ENCODE data around the gene PAPOLA.
A peak's percentile ranks its signal among the peaks of the same experiment; 100 is the strongest.

Gene PAPOLA

DNA sequence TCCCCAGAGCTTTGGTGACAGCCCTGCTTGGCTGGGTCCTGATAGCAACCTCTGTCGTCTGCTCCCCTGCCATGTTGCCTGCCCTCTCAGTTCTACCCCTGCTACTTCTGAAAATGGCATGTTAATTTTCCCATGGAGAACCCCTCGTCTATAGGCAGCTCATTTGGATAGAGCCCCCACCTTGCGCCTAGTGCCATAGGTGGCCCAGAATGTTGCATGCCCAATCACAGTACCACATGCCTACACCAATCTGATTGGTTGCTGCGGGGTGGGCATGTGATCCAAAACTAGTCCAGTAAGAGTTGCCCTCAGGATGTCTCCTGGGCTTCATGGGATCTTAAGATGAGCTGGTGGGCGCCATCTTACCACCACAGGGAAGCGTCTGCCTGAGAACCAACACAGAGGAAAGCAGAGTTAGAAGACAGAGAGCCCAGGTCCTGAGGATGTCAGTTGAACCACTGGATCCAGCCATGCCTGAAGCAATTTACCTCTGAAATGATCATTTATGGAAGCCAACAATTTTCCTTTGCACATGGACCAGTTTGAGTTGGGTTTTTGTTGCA lies 85.7 kb downstream of the PAPOLA start:
- DNase-seq = no peak

DNA sequence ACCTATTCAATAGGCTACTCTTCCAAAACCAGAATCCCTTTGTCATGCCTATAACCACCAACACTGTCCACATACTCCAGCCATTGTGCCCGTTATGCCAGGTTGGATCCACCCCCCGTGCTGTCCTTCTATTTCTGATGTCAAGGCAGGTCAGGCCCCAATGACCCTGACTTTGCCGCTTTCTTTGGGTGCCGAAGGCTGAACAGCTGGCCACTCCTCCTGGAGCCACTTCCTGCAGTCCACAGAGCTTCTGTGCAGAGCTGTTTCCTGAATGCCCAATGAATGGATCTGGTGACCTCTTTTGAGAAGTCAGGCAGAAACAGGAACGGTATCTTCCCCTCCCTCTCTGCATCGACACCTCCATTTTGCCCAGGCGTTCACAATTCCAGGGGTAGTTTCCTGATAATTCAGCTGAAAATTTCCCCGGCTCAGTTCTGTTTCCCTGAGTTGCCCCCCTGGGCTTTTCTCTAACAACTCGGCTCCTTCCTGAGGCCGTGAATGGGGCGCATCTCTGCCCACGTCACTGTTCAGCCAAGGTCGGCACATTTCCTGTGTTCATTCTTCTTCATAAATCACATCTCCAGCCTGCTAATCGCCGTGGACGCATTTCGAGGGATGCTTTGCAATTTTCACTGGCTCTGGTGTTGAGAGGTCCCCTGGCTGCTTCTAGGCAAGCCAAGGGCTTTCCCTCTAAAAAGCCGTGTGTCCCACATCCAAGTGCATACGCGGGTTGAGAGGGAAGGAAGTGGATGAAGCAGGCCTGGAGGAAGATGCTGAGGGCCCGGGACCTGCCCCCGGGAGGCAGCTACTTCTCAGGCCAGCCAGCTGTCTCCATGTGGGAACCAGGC lies 86.5 kb downstream of the PAPOLA start:
- peak; percentile 9 to 21 for DNase-seq

DNA sequence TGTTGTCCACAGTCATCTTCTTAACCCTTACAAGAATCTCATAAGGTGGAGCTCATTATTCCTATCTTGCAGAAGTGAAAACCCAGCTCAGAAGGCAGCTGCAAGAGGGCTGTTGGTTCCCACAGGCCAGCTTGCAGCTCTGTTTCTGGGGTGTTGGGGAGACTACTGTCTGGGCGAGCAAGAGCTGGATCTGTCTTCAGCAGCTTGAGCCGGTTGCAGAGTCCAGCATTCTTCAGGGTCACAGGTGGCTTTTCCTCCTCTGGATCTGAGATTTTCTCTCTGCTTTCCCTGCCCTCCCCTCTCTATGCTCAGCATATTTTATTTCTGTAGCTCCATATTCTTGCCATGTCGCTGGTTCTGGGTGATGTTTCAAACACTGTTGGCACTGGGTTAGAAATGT lies 87.4 kb downstream of the PAPOLA start:
- DNase-seq = no peak

DNA sequence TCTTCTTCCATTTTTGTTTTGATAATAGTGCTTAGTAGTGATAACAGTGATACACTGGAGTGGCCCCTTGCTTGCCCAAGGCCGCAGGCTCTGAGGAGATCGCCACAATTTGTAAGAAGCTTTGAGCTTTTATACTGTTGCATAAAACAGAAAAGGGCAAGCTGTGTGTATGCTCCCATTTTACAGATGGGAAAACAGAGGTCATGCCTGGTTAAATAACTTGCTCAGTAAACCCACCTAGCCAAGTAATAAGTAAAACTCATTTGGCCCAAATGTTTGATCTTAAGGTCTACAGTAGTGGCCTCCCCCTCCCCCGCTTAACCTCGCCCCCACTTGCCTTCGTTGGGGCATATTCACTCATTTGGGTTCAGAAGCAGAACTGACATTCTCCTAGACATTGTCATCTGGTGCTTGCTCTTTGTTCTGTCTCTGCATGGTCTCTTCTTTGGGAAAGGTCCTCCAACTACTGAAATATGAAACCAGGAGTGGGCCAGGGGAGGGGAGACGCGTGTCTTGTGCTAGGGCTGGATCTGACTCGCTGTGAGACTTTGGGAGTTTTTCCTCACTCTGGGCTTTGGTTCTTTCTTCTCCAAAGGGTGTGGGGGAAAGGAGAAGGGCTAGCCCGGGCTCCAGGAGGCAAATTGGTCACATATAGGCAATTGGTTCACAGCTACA lies 88.1 kb downstream of the PAPOLA start:
- DNase-seq = no peak

DNA sequence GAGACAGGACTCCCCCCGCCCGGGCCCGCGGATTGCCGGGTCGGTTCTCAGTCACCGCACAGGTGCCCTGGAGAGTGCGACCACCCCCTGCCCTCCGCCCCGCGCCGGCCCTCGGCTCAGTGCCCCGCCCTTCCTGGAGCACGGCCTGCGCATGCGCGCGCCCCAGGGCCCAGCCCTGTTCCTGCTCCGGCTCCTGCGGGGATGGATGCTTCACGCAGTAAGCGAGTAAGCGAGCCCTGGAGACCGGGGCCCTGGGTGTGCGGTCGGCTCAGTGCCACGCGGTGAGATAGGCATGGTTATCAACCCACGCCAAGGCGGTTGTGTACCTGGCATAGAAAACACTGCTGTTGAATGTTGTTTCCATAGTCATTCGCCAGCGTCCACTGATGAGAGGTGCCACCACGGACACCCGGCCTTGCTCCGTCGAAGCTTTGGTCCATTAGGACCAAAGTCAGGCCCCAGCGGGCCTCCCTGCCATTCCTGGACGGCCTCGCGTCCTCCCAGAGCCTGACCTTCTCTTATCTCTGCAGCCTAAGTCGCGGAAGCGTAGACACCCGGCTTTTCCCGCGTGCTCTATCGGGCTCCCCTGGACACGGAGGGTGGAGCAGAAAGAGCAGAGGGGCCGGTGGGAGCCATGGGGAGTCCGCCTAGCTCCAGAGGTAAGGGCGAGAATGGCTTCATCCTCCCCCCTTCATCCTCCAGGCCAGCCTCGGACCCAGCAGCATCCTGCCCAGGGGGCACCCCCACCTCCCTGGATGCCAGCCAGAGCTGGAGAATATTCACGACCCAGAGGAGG lies 90.6 kb downstream of the PAPOLA start:
- peak; percentile 13 to 47 for DNase-seq

DNA sequence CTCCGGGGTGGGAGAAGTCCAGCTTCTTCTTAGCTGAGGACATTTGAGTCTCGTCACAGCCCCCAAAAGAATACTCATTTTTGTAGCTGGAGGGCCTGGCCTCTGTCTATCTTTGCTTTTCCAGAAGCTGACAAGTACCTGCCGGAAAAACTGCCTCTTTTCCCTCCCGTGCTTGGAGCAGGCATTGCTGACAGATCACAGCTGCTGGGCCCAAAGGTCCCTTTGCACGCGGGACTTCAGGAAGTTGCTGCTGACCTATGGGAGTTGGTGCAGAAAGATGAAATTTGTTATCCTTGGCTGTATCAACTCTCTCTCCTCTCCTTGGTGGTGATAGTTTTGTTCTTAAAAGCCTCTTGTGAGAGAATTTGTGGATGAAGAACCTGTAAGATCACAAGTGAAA lies 92.8 kb downstream of the PAPOLA start:
- no peak for DNase-seq

DNA sequence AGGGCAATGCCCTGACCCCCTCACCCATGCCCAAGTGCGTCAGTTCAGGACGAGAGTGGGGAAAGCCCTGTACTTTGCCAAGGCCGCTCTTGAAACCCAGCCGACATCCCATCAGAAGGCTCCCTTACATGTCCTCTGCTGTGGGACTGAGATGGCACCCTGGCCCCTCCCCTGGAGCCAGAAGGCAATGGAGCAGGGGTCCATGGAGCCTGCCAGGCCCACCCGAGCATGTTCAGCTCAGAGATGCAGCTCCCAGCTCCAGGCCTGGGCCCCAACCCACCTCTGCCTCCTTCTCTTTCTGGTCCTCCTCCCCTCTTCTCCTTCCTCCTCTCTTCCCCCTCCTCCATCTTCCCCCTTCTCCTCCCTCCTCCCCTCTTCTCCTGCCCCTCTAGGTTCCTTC lies 95.5 kb downstream of the PAPOLA start:
- DNase-seq = no peak

DNA sequence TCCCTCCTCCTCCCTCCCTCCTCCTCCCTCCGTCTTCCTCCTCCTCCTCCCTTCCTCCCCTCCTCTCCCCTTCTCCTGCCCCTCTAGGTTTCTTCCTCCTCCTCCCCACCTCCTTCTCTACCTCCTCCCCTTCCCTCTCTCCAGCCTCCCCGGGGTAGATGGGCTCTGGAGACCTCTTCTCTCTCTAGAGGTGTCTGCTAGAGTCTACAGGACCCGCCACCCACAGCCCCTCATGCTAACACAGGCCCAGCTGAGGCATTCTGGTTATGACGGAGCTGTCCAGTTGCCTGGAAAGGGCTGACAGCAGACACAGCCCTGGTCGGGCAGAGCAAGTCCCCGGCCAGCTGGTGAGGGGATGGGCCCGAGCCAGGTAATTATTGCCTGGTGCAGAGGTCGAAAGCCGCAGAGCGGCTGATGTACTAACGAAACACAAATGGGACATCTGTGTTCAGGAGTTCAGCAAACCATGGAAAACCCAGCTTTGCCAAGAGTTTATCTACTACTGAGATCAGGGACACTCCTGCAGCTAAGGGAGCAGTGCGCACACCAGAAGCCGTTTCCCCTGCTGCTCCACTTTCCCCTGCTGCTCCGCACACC lies 96.2 kb downstream of the PAPOLA start:
- no peak for DNase-seq

DNA sequence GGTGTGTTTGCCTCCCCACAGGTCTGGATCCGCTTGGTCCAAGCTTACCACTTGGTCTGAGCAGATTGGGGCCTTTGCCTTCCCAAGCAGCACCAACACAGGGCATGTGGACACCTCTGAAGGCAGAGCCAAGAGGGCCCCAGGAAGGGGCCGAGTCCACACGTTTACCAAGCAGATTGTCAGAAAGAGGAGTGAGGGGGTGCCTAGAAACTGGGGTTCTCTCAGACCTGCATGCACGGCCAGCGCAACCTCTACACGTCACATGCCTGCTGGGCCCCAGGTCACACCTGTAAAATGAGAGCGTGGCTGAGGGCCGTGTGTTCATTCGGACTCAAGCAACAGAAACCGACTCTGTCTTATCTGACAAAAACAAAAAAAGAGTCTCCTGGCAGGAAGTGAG lies 96.9 kb downstream of the PAPOLA start:
- no peak for DNase-seq

DNA sequence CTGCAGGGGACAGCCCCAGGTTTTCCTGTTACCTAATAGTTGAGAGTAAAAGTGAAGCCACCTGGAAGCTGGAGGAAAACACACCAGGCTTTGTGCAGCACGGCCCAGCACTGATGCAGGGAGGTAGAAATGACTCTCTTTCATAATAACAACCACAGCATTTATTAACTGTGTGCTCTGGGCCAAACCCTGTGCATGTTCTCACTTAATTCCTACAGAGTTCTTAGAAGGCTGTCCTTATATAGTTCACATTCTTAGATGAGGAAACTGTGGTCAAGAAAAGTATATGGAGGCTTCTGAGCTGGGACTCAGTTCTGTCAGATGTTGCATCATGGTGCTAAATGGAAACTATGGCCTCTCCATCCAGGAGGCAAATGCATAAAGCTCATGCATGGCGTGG lies 100.0 kb downstream of the PAPOLA start:
- peak in 1 of 2 donors; percentile 5 for DNase-seq

DNA sequence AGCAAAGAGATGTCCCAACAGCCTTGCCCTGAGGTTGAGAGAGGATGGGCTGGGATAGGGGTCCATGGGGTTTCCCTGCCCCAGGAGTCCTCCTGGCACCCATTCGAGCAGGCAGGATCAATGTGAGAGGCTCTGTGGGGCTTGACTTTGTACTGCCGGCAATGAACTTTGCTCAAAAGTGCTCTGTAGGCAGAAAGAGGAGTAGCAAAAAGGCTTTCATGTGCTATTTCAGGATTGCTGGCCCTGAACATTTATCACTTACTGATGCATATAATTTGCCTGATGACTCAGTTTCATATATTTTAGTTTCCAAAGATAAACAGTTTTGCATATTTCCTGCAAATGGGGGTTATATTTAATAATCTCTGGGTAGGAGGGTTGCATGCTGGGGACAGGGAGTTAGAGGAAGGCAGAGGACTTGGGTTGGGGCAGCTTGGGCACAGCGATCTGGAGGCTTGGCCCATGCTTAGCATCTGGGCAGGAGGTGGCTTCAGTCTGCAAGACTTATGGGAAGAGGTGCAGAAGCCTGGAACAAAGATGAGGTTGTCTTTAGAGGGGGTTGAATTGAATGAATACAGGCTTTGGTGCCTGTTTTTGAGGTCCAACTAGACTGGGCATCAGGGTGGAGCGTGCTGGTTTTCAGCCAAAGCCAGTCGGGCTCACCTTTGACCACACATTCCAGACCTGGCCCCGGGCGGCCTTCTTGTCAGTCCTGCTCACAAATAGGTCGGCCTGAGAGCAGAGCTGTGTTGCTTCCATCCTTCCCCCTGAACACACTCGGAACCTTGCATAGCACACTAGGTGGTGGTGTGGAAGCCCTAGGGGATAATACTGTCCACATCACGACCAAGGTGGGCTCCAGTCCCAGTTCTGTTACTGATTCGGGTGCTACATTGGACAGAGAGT lies 101.4 kb downstream of the PAPOLA start:
- no peak for DNase-seq

DNA sequence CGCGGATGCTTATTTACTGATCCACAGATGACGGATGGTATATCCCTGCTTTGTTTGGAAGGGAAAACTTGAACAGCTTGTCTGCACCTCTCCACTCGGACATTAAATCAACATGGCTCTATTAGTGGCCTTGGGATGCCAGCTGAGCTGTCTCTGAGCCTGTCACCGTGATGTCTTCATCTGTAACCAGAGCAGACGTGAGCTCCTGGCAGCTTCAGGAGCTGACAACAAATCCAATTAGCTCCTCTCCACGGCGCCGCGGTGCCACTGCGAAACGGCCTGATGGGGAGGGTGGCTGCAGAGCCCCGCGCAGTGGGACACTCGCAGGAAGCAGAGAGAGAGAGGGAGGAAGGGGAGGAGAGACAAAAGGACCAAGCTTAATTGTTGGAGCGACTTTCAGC lies 112.3 kb downstream of the PAPOLA start:
- DNase-seq = no peak

DNA sequence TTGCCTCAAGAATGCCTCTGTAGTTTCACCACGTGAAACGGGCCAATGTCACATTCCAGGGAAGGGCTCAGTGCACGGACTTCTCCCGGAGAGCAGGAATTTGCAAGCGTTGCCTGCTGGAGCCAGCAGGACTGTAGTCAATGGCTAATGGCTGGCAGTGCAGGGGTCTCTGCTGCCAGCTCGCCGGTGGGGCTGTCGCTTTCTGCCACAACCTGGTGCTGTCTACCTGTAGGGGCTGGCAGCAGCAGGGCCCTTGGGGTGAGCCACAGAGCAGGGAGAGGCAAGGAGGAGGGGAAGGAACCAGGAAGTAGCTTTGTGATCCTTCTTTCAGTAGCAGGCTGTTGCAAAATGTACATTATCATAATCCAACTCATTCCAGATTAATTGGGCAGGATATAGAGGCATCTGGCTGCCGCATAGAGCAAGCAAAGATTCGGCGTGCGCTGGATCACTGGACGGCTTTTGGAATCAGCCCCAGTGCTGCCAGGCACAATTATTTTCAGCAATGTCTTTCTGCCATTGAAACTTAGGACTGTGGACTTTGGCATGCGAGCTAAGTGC lies 114.1 kb downstream of the PAPOLA start:
- DNase-seq = no peak

All from inflammatory macrophage (primary cell).